NCI-H2227 (cell line): Measurements from ENCODE around the gene SLC7A10.
"Not testable (repeated sequence)": the region's sequence is repeated elsewhere in the genome, so short reads cannot be mapped to it uniquely, and the experiment has no call there.

Experiments
- DNase-seq: peaks from one replicate; lab custom pipeline; 2025; ENCODE audit not compliant: unreplicated experiment; lab: John Stamatoyannopoulos, UW

SLC7A10 gene

DNA sequence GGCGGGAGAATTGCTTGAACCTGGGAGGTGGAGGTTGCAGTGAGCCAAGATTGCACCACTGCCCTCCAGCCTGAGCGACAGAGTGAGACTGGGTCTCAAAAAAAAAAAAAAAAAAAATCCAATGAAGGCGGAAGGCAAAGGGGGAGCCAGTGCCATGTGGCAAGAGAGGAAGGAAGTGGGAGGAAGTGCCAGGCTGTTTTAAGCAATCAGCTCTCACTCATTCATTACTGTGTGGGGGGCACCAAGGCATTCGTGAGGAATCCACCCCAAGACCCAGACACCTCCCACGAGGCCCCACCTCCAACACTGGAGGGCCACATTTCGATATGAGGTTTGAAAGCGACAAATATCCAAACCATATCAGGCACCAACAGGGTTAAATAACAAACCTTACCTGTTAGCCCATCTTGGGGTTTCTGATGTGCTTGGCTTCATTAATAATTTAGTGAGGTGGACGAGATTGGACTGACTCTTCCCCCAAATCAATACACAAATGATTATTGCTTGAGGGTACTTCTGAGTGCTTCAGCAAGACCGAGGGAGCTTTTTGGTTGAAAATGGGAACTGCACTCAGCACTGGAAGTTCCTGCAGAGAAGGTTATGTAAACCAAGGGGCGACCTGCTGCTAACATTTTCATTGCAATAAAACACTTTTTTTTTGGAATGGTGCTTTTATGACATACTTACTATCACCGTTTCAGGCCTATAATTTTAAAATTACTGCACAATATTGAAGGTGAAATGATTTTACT lies 39.0 kb downstream of the SLC7A10 start:
- peak; percentile 82 for DNase-seq

DNA sequence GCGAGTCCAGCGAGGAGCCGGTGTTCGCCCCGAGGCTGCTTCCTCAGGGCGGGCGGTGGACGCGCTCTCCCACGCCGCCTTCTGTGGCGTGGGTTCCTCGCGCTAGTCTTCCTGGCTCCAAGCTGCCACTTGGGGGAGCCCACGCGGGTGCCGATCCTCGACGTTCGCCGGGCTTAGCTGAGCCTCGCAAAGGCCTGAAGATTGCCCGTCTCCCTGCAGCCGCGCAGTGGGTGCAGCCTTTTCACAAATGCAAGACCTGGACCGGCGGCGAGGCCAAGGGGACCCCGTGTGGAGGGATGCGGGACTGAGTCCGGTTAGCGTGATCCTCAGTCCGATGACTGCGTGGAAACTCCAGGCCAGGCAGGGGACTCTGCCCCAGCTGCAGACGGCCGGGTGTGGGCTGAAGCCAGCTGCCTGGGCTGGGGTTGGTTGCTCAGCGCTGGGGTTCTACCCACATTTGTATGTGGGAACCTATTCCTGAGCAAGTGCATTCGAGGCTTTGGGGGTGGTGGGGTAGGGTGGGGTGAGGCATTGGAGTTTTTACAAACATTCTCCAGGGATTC lies 48.2 kb downstream of the SLC7A10 start:
- DNase-seq = peak; percentile 98

DNA sequence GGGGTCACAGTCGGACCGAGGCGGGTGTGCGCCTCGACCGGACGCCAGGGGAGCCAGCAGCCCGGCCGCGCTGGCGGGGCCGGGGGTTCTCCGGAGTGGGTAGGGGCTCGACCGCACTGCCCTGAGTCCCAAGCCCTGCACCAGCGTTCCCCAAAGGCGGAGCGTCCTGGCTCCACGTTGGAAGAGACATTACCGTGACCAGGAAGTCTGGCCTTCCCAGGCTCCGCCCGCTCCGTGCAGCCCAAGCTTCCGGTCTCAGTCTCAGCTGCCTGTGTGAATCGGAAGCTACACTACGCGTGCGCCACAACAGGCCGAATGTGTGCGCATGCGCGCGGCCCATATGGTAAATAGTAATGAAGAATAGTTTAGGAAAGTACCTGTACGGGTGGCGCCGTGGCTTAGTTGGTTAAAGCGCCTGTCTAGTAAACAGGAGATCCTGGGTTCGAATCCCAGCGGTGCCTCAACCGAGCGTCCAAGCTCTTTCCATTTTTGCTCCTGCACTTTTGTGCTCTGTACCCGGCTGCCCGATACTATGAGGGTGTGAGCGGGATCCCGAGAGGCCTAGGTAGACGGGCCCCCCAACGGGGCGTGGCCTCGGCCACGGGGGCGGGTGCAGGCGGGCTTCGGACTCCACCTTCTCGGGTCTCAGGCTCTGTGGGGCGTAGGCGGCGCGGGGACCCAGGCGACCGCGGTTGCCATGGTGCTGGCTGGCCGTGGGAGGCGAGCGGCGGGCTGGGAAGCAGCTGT lies 48.8 kb downstream of the SLC7A10 start:
- DNase-seq = peak; percentile 100

DNA sequence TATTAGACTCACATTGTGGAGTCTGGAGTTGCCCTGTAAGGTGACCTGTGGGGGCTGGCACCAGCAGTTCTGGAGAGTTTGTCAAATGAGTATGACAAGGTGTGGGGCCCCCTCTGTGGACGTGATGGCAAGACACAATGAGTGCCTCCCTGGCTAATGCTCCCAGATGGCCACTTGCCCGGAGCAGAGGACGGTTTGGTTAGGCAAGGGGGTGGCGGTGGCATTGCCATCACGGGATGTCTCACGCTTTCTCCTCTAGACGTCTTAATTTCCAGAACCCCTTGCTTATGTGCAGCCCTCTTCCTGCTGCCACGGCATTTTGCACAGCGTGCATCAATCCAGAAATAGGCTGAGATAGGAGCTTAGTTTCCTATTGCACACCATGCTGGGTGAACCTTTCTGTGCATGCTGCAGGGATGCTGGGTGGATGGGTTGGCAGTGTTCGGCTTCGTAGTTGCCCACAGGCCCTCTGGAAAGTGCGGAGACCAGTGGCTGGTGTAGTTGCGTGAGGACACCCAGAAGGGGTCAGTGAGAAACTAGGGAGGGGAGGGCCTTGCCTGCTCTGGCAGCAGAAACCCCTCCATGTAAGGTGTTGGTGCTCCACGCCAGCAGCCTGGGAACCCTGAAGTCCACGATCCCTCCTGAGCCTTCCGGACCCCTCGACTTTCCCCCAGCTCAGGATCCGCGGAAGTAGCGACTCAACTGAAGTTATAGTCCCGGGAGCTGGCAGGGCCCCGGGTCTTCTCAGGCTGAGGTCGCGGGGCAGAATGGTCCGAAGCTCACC lies 49.6 kb downstream of the SLC7A10 start:
- peak; percentile 91 for DNase-seq

DNA sequence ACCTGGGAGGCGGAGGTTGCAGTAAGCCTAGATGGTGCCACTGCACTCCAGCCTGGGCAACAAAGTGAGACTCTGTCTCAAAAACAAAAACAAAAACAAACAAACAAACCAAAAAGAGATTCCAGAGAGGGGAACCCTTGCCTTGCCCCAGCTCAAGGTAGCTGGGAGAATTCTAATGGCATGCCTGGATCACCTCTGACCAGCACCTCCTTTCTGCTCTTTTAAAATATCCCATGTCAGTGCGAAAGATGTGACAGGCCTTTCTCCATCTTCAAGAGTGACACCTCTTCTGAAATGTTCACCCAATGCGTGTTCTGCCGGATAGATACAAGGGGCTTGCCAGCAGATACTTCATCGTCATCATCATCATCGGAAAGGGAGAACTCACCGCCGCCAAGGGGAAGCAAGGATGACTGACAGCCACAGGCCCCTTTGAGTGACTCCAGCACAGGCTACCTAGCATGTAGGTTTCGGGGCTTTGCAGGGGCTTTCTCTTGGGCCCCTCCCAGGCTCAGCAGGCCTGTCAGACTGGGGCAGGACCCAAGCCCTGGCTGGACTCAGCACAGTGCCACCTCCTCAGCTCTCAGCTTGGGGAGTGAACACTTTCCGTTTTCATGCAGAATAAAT lies 50.4 kb downstream of the SLC7A10 start:
- DNase-seq = no peak

DNA sequence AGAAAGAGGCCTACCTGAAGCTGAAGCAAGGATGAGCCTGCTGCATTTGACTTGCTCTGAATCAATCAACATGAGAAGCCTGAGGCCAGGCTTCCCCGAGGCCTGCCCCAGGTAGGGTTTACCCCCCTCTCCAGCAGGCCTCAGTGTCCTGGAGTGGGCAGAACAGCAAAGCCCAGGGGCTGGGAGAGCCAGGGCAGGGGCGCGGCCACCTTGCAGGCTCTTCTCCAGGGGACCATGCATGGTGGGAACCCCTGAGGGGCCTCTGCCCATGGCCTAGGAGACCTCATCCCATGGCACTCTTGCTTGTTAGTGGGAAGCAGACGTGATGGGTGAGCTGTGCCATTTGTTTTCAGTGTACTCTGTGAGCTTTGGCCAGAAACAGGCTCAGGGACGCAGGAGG lies 51.5 kb downstream of the SLC7A10 start:
- no peak for DNase-seq

DNA sequence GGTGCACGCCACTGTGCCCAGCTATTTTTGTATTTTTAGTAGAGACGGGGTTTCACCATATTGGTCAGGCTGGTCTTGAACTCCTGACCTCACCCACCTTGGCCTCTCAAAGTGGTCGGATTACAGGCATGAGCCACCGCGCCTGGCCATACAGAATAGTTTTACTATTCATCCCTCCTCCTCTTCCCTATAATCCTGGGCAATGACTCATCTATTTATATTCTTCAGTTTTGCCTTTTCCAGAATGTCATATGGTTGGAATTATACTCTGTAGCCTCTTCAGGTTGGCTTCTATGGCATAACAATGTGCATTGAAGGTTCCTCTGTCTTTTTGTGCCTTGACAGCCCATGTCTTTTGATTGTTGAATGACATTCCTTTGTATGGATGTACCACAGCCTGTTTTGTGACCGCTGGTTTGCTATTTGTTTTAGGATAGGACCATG lies 53.7 kb downstream of the SLC7A10 start:
- no peak for DNase-seq

DNA sequence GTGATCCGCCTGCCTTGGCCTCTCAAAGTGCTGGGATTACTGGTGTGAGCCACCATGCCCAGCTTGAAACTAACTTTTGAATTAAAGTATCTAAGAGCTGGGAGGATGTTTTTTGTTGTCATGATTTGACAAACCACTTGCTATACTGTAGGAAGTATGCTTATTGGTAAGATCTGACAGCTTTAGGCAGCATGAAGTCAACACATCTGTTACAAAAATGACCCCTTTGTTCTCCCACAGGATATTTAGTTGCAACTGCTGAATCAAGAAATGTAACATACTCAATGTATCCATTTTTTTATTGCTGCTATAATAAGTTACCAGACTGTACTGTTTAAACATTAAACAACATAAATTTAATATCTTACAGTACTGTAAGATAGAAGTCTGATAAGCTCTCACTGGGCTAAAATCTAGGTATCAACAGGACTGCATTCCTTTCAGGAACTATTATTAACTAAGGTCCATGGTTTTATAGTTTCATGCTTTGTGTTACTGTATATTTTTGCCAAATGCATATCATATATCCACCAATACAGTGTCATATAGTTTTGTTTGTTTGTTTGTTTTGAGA lies 54.3 kb downstream of the SLC7A10 start:
- DNase-seq = no peak

DNA sequence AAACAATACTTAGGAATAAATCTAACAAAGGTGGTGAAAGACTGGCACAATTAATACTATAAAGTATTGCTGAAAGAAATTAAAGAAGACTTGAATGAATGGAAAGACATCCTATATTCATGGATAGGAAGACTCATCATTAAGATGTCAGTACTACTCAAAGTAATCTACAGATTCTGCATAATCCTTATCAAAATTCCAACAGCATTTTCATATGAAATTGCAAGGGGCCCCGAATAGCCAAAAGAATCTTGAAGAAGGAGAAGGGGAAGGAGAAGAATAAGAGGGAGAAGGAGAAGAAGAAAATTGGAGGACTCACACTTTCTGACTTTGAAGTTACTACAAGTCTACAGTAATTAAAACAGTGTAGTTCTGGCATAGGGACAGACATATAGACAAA lies 57.1 kb downstream of the SLC7A10 start:
- DNase-seq = no peak

DNA sequence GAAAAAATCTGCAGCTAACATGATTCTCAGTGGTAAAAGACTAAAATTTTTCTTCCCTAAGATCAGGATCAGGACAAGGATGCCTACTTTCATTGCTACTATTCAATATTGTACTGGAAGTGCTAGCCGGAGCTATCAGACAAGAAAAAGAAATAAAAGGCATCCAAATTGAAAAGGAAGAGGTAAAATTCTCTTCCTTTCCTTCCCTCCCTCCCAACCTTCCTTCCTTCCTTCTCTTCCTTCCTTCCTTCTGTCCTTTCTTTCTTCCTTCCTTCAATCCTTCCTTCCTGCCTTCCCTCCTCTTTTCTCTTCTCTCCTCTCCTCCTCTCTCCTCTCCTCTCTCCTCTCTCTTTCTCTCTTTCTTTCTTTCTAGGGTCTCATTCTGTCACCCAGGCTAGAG lies 58.2 kb downstream of the SLC7A10 start:
- no peak for DNase-seq

DNA sequence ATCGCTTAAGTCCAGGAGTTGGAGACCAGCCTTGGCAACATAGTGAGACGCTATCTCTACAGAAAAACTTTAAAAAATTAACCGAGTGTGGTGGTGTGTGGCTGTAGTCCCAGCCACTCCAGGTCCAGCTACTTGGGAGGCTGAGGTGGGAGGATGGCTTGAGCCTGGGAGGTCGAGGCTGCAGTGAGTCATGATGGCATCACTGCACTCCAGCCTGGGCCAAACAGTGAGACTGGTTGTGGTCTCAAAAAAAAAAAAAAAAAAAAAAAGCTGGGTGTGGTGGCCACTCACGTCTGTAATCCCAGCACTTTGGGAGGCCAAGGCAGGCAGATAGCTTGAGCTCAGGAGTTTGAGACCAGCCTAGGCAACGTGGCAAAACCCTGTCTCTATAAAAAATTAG lies 59.6 kb downstream of the SLC7A10 start:
- DNase-seq = not testable (repeated sequence)

DNA sequence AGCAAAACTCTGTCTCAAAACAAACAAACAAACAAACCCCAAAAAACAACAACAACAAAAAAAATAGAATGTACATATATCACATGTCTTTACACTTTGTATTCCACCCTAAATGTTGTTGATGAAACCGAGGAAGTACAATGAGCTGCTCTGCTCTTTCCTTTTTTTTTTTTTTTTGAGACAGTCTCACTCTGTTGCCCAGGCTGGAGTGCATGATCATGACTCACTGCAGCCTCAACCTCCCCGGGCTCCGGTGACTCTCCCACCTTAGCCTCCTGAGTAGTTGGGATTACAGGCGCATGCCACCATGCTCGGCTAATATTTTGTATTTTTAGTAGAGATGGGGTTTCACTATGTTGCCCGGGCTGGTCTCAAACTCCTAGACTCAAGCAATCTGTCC lies 62.2 kb downstream of the SLC7A10 start:
- DNase-seq = no peak

DNA sequence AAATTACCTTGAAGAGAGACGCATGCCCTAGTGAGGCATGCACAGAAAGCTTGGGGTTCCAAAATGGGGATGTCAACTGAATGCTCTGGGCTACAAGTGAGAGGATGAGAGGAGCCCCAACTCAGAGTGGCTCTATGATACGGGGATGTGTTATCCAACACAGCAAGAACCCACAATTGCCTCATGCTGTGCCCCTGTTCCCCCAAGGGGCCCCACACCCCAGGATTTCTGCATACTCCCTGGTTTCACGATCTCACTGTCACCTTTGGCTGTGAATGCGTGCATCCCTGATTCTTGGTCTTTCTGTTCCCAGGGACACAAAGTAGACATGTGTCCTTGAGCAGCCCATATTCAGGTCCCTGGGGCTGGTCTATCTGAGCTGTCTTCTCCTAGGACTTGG lies 64.4 kb downstream of the SLC7A10 start:
- no peak for DNase-seq

DNA sequence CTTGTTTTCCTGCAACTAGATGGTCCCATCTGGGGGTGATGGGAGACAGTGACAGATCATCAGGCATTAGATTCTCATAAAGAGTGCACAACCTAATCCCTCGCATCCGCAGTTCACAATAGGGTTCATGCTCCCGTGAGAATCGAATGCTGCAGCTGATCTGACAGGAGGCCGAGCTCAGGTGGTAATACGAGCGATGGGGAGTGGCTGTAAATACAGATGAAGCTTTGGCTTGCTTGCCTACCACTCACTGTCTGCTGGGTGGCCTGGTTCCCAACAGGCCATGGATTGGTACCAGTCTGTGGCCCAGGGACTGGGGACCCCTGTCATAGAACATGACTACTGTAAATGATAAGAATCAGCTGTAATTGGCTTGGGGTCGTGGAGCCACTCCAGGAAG lies 65.8 kb downstream of the SLC7A10 start:
- no peak for DNase-seq

DNA sequence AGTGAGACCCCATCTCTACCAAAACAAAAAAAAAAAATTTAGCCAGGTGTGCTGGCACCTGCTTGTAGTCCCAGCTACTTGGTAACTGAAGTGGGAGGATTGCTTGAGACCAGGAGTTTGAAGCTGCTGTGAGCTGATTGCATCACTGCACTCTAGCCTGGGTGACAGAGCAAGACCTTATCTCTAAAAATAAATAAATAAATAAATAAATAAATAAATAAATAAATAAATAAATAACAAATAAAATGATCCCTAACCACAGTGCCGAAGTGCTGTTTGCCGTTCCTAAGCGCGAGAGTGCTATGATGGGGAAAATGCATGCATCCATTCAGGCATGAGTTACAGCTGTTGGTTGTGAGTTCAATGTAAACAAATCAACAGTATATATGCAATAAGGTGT lies 66.5 kb downstream of the SLC7A10 start:
- no peak for DNase-seq
